T-helper 2 cell (primary cell): ENCODE results near the gene PNMA6A.
"Not testable (repeated sequence)": the region's sequence is repeated elsewhere in the genome, so short reads cannot be mapped to it uniquely, and the experiment has no call there.

Experiments used
- DNase-seq, 5 experiments: peaks; one replicate each; pipeline versions ENCODE4 v3.0.0 to v3.0.0-alpha.2; 2012 to 2022

PNMA6A gene

DNA sequence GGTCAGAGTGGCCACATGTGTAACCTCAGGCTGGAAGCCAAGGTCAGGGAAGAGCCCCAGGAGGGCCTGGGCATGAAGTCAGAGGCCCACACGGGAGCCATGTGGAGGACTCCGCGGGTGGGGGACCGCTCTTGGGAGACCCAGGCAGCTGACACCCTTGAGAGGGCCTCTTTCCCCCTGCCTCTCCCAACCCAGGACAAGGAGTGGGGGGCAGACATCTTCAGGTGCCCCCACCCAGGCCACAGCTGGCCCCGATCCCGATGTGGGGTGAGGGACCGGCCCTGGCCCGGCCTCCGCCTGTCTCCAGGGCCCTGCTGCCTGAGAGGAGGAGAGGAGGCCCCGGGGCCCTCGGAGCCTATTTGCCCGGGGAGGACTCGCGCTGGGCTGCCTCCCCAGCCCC lies 3.1 kb downstream of the PNMA6A start:
- DNase-seq: no peak

- DNase-seq: not testable (repeated sequence)
Measured at GRCh38 chrX:153077437-153078135, 5.3 kb downstream of the PNMA6A start.

DNA sequence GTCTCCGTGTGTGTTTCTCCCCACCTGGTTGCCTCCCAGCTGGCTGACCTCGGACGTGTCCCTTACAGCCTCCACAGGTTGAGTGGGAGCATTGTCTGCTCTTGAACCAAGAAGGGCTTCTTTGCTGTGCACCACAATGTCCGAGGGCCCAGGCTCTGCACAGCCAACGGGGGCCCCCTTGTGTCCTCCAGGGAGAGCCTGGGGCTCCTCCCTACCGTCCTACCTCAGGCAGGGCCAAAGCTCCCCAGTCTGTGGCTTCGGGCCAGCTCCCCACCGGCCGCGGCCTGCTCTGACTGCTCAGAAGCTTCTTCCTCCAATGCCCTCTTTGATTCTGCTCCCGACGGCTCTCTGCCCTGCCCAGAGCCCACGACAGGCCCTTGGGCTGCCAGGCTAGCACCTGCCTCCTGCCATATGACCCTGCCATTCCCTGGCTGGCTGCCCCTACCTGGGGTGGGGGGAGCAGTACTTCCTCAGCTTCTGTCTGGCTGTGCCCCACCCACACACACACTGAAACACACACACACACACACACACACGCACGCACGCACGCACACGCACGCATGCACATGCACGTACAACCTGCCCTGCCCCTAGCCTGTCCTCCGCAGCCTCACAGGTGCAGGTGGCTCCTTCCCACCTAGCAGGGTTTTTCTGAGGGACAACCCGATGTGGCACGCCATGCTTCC lies 11.1 kb downstream of the PNMA6A start:
- DNase-seq: not testable (repeated sequence)

DNA sequence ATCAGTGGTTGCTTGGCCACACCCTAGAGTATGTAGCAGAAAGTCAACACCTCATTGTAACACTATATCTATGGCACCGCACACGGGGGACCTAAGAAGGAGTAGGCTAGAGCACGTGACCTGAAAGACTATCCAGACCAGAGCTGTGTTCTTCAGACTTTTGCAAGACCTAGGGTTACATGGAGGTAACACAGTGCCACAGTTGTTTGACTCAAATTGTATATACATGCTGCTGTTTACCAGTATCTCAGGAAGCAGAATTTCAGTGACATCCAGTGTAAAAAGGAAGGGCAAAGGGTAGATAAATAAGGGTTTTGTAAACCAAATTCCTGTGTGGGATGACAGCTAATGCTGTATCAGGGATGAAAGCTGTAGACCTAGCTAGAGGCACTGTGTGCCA lies 30.2 kb downstream of the PNMA6A start:
- no peak for DNase-seq

DNA sequence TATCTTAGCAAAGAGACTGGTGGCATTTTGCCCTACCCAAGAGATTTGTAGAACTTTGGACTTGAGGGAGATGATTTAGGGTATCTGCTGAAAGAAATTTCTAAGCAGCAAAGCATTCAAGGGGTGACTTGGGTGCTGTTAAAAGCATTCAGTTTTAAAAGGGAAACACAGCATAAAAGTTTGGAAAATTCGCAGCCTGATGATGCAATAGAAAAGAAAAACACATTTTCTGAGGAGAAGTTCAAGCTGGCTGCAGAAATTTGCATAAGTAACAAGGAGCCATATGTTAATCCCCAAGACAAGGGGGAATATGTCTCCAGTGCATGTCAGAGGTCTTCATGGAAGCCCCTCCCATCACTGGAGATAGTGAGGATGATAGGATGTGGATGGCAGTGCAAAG lies 32.7 kb downstream of the PNMA6A start:
- DNase-seq: not testable (repeated sequence)

GRCh38 chrX:153106092-153106801 lies 34.0 kb downstream of the PNMA6A start:
- not testable (repeated sequence) for DNase-seq

- not testable (repeated sequence) for DNase-seq
Measured at GRCh38 chrX:153110735-153111134, 38.5 kb downstream of the PNMA6A start.

GRCh38 chrX:153113851-153114250 lies 41.6 kb downstream of the PNMA6A start:
- not testable (repeated sequence) for DNase-seq

DNA sequence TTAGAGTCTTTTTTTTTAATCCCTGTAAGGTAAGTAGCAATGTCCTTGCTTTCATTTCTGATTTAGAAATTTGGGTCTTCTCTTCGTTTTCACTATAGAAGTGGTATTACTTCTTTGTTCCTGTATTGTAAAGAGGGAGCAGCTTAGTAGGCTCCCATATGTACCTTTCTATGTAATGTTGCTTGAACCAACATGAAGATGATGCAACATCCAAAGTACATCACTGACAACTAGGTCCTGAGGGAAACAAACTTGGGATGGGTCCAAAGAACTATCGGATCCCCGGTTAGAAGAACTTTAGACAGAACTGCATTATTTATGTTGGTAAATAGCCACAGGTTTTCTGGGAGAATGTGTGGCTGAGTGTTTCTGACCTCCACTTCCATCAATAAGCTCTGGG lies 45.5 kb downstream of the PNMA6A start:
- DNase-seq: not testable (repeated sequence)

GRCh38 chrX:153120230-153120629 lies 48.0 kb downstream of the PNMA6A start:
- not testable (repeated sequence) for DNase-seq

GRCh38 chrX:153123468-153123867 lies 51.2 kb downstream of the PNMA6A start:
- DNase-seq: not testable (repeated sequence)
